Skeletal muscle tissue (tissue), 4 donors: ENCODE measurements around the gene ATXN7. TPM values are rescaled to one million over a fixed set of nuclear protein-coding genes. Genes with fewer than 3 reads are reported as not detected.

Experiments
- H3K27ac ChIP-seq: one replicate; pipeline ENCODE4 v1.7.0; 2013; ENCODE audit warnings: mild to moderate bottlenecking, low read depth, low read length, inconsistent platforms
- H3K27me3 ChIP-seq, 3 donors: one replicate each; pipeline ENCODE4 v1.7.0; 2013; ENCODE audit warnings: low read length in 3 of 3; ENCODE audit not compliant: control insufficient read depth in 3 of 3, insufficient read depth in 3 of 3
- H3K36me3 ChIP-seq, 3 donors: one replicate each; pipeline ENCODE4 v1.7.0; 2013; ENCODE audit warnings: low read length in 3 of 3; ENCODE audit not compliant: control insufficient read depth in 3 of 3, insufficient read depth in 3 of 3
- H3K4me1 ChIP-seq, 3 donors: one replicate each; pipeline ENCODE4 v1.7.0; 2013; ENCODE audit warnings: low read length in 3 of 3, mild to moderate bottlenecking in 3 of 3; ENCODE audit not compliant: control insufficient read depth in 3 of 3, insufficient read depth in 3 of 3
- H3K4me3 ChIP-seq, 3 donors: one replicate each; pipeline ENCODE4 v1.7.0; 2013; ENCODE audit warnings: low read length in 3 of 3
- H3K9ac ChIP-seq, 3 donors: one replicate each; pipeline ENCODE4 v1.7.0; 2013; ENCODE audit warnings: low read length in 3 of 3, mild to moderate bottlenecking in 3 of 3, moderate library complexity in 2 of 3, low read depth in 1 of 3
- H3K9me3 ChIP-seq, 3 donors: one replicate each; pipeline ENCODE4 v1.7.0; 2013; ENCODE audit warnings: low read length in 3 of 3; ENCODE audit not compliant: control insufficient read depth in 3 of 3
- total RNA-seq: library from RNA; depleted of rRNA; stranded (reverse); fragments of >200 nt; gene quantifications from one replicate; pipeline ENCODE4 v1.2.3, GENCODE V29; 2014
- donor health status: Osteomylitis.

Gene ATXN7
- total RNA-seq, 1 donor from 2014 or later, result 8.4 TPM

DNA sequence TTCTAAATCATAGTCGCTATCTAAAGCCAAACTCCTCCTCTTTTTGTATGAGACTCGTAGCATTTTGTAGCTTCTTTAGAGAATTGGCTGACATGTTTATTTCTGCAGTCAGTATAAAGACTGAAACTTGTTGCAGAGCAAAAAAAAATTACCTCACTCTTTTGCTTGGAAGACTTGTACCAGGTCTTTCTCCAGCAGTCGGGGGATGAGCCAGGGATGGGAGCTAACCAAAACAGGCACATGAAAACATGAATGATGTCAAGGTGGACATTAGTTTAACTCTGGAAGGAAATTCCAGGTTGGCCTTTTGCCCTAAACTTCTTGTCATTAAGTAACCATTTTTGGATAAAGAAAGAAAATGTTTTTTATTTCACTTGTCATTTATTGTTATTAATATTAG lies 95.5 kb downstream of the ATXN7 start:
- Histone ChIP-seq H3K4me1 (peaks cover 3 to 11% (median 10%) of the 10 kb centered on the region in 3 donors), H3K36me3 (peaks cover 0 to 3% (median under 1%) of the 10 kb centered on the region in 3 donors), H3K9me3 (no peaks in the 10 kb centered on the region), H3K27me3 (no peaks in the 10 kb centered on the region), H3K9ac (no peak overlapping the region), H3K4me3 (no peak overlapping the region), H3K27ac (no peak overlapping the region)

DNA sequence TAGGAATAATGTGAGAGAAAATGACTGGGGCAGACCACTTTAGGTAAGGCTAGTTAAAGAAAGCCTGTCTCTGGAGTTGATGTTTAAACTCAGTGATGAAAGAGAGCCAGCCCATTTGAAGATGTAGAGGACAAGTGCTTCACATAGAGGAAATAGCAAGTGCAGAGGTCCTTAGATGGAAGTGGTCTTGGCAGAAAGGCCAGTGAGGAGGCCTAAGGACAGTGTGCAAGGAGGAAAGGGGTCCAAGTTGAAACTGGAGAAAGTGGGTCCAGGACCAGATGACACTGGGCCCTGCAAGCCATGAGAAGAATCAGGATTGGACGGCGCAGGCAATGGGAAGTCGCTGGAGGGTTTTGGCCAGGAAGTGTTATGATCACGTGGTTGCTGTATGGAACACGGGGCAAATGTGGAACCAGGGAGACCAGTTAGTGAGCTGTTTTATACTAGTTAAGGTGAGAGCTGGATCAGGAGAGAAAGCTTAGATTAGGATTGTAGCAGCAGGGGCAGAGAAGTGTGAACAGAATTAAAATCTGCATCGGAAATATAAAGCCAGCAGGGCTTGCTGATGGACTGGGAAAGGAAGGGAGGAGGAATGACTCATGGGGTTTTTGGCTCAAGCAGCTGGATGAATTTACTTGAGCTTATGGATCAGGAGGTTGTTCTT lies 96.5 kb downstream of the ATXN7 start:
- peaks cover 0 to 2% (median 0%) of the 10 kb centered on the region in 3 donors for H3K36me3 ChIP-seq
- H3K27ac ChIP-seq, result peak overlapping the region; percentile 43
- H3K9ac ChIP-seq, result peak overlapping the region in 1 of 3 donors; percentile 23
- peaks cover 3 to 20% (median 16%) of the 10 kb centered on the region in 3 donors for H3K4me1 ChIP-seq
- H3K27me3 ChIP-seq, result no peaks in the 10 kb centered on the region
- H3K9me3 ChIP-seq, result no peaks in the 10 kb centered on the region
- H3K4me3 ChIP-seq, result peak overlapping the region; percentile 15 to 64 (median 51)

DNA sequence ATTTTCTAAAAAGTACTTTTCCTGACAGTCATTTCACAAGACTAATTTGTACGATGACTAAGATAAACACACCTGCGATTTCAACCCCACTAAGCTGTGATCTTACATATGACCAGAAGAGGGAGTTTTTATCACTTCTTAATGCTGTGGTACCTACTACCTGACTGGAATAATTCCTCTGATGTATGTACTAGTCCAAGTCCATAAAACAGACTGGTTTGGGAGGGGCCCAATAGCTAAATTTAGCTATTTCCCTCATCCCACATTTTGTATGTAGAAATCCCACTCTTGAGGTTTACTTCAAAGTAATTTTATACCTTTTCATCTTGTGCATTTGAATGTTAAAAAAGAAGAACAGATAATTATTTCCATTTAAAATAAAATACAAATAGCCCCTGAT lies 98.2 kb downstream of the ATXN7 start:
- H3K9me3 ChIP-seq, result no peaks in the 10 kb centered on the region
- H3K27me3 ChIP-seq, result no peaks in the 10 kb centered on the region
- H3K4me3 ChIP-seq, result no peak overlapping the region
- H3K4me1 ChIP-seq, result peaks cover 5 to 23% (median 20%) of the 10 kb centered on the region in 3 donors
- H3K9ac ChIP-seq, result no peak overlapping the region
- no peak overlapping the region for H3K27ac ChIP-seq
- no peaks in the 10 kb centered on the region for H3K36me3 ChIP-seq

DNA sequence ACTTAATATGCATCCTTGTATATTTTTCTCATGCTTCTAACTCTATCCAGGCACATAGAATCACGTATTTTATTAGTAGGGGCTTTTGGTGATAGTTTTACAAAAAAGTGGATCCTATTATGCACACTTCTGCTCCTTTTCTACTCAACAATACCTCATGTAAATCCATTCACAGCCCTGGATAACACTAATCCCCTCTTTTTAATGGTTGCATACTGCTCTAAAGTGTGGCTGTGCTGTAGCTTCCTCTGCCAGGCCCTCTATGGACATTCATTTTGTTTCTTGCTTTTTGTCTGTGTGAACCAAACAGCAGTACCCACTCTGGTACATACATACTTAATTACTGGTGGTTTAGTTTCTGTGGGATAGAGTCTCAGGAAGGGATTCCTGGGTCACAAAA lies 99.8 kb downstream of the ATXN7 start:
- Histone ChIP-seq H3K9me3 (no peaks in the 10 kb centered on the region), H3K36me3 (no peaks in the 10 kb centered on the region), H3K4me1 (peaks cover 18 to 35% (median 32%) of the 10 kb centered on the region in 3 donors), H3K4me3 (no peak overlapping the region), H3K27me3 (no peaks in the 10 kb centered on the region), H3K27ac (no peak overlapping the region), H3K9ac (no peak overlapping the region)

DNA sequence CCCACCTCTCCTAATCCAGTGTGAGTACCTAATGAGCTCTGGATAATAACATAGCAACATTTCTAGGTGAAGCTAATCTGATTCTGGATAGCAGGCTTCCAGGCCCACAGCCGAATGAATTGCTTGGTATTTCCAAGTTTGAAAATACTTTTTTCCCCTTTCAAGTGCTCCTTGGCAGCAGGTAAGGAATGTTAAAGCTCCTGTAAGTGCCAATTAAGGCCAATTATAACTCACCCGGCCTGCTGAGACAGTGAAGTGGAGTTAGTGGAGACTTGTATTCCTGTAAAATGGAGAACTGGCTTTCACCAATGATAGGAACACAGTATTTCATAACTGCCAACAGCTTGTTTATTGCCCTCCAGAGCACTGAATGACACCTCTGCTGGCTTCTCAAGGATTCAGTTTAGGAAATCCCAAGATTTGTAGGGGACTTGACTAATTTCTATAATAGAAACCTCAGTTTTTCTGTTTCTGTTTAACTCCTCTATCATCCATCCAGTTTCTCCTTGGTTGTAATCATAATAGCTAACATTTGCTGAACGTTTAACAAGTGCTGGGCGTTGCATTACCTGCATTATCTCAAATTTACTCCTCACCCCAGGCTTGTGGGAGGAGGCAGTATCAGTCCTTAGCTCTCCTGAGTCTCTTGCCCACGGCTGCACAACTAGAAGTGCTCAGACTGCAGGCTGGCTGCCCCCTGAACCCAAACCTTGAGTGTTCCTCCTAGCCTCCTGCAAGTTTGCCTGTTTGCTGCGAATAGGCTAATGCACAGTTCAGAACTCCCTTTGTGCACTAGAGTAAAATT lies 101.2 kb downstream of the ATXN7 start:
- Histone ChIP-seq H3K27me3 (no peaks in the 10 kb centered on the region), H3K27ac (no peak overlapping the region), H3K9me3 (no peaks in the 10 kb centered on the region), H3K4me1 (peaks cover 27 to 43% (median 42%) of the 10 kb centered on the region in 3 donors), H3K36me3 (no peaks in the 10 kb centered on the region), H3K4me3 (no peak overlapping the region), H3K9ac (no peak overlapping the region)

DNA sequence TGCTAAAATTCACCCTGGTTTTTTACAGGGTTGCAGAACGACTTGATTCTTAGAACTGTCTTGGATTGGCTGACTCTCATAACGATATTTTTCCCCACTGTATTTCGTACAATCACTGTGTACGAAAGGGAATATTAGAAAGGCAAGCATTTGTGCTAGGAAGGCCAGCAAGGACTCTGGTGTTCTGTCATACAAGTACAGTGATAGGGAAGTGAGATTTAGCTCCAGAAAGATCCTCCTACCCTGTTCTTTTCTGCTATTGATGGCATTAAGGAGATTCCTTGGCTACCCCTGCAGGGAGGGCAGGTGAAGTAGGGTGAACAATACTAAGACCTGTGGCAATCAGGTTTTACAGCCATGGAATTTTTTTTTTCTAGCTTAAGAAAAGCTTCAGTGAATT lies 102.3 kb downstream of the ATXN7 start:
- Histone ChIP-seq H3K9me3 (no peaks in the 10 kb centered on the region), H3K36me3 (no peaks in the 10 kb centered on the region), H3K9ac (no peak overlapping the region), H3K27ac (no peak overlapping the region), H3K4me1 (peaks cover 27 to 43% (median 42%) of the 10 kb centered on the region in 3 donors), H3K27me3 (no peaks in the 10 kb centered on the region), H3K4me3 (no peak overlapping the region)

DNA sequence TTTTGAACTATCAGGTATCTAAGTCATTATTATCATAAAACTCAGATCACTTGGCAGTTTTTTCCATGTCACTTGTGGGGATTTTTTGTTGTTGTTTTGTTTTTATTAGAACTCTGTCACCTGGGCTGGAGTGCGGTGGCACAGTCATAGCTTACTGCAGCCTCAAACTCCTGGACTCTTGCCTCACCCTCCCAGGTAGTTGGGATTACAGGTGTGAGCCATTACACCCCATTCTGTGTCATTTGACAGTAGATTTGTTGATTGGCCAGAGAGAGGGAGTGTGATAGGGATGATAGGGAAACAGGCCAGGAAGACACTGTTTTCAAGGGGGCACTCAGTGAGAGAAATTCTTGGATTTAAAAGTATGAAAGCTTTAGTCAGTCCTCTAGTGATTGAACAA lies 103.2 kb downstream of the ATXN7 start:
- H3K9ac ChIP-seq, result no peak overlapping the region
- no peak overlapping the region for H3K27ac ChIP-seq
- H3K4me1 ChIP-seq, result peaks cover 27 to 46% (median 46%) of the 10 kb centered on the region in 3 donors
- no peaks in the 10 kb centered on the region for H3K36me3 ChIP-seq
- H3K9me3 ChIP-seq, result no peaks in the 10 kb centered on the region
- no peaks in the 10 kb centered on the region for H3K27me3 ChIP-seq
- H3K4me3 ChIP-seq, result no peak overlapping the region

DNA sequence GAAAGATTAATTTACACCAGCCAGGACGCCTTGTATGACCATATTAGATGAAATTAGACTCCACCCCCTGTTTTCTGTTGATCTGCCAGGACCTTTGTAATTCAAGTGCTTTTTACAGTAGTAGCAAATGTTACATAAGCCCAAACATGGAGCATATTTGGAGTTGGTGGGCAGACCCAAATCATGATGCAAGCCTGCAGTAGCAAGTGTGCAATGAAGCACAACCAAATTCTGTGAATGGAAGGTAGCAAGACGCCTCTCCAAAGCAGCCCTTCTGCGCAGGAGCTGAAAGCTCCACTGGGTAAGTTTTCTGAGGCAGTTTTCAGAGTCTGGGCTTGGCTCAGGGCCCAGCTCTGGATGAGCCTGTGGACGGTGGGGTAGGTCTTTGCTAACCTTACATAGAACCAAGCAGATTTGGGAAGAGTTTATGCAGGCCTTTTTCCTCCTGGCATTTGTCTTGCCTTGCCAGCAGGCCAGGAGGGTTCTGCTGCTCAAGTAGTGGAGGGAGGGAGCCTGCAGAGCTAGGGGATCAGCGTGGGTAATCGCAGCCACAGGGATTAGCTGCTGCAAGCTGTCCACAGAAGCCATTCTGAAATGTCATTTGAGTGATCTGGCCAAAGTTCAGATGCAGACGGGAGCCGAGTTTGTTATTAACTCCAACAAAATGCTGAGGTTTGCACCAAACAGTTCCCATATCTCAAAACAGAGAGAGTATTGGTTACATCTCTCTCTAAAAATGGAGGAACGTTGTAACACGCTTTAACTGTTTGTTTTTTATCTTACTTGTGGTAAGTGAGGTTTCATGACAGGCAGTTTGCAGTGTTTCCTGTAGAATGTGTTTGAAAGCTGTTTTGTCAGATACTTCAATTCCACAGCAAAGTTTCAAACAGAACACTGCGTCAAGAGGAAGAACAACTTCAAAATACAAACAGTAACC lies 104.3 kb downstream of the ATXN7 start:
- H3K36me3 ChIP-seq, result no peaks in the 10 kb centered on the region
- peaks cover 27 to 51% (median 49%) of the 10 kb centered on the region in 3 donors for H3K4me1 ChIP-seq
- peak overlapping the region; percentile 57 to 68 (median 58) for H3K9ac ChIP-seq
- peak overlapping the region; percentile 55 to 75 (median 57) for H3K4me3 ChIP-seq
- H3K27ac ChIP-seq, result peak overlapping the region; percentile 61
- H3K27me3 ChIP-seq, result no peaks in the 10 kb centered on the region
- H3K9me3 ChIP-seq, result no peaks in the 10 kb centered on the region

DNA sequence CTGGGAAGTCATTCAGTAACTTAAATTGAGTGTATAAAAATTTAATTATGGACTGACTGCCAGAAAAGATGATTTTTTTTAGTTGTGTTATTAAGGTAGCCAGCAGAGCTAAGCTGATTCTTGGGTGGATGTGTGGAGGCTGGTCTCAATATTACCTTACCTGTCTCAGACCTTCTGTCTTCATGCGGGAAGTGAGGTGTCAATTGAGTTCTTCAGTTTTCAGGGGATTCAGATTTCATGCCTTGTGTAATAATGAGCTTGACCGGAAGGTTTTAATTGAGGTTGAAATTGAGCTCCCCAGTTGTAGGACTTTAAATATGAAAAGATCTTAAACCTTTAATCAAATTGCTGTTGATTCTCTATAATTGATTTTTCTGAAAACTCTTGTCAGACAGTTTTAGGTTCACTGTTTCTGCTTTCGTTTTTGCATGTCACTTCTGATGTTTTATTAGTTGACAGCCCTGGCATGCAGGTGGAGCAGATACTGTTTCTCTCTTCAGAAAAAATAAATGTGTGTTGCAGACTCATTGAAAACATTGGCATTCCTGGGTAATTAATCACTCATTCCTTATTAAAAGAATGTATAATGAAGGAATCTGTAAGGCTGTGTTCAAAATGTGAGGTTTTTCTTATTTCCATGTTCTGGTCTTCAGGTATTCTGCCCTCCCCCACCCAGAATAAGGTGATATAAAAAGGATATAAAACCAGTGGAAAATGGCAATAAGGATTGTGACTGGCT lies 105.1 kb downstream of the ATXN7 start:
- Histone ChIP-seq H3K27me3 (no peaks in the 10 kb centered on the region), H3K36me3 (no peaks in the 10 kb centered on the region), H3K9ac (peak overlapping the region in 2 of 3 donors; percentile 58 to 68), H3K9me3 (no peaks in the 10 kb centered on the region), H3K27ac (peak overlapping the region; percentile 61), H3K4me1 (peaks cover 27 to 53% (median 52%) of the 10 kb centered on the region in 3 donors), H3K4me3 (peak overlapping the region; percentile 55 to 75 (median 57))
